Chondrocyte (in vitro differentiated cells): ENCODE data around the gene USP2. TPM values are rescaled to one million over a fixed set of nuclear protein-coding genes. Genes with fewer than 3 reads are reported as not detected.
A peak's percentile ranks its signal among the peaks of the same experiment; 100 is the strongest.

Experiments used
- DNase-seq: peaks from one replicate; pipeline ENCODE4 v3.0.0; 2021; ENCODE audit warnings: mixed read lengths, low spot score
- H3K27ac Mint-ChIP-seq: one replicate; pipeline ENCODE4 v1.8.0; 2021; ENCODE audit warnings: mild to moderate bottlenecking, moderate library complexity, mixed read lengths; ENCODE audit not compliant: unreplicated experiment
- H3K27me3 Mint-ChIP-seq: 2 replicates; pipeline ENCODE4 v1.8.0; 2021; ENCODE audit warnings: low read depth, mixed read lengths
- H3K36me3 Mint-ChIP-seq: 2 replicates; pipeline ENCODE4 v1.8.0; 2021; ENCODE audit warnings: low read depth, mixed read lengths
- H3K4me1 Mint-ChIP-seq: 2 replicates; pipeline ENCODE4 v1.8.0; 2021; ENCODE audit warnings: low read depth, mild to moderate bottlenecking, mixed read lengths
- H3K4me3 Mint-ChIP-seq: one replicate; pipeline ENCODE4 v1.8.0; 2021; ENCODE audit warnings: mild to moderate bottlenecking, moderate library complexity, mixed read lengths; ENCODE audit not compliant: unreplicated experiment
- H3K9me3 Mint-ChIP-seq: 2 replicates; pipeline ENCODE4 v1.8.0; 2021; ENCODE audit warnings: low read depth, mixed read lengths
- CTCF ChIP-seq: fragments of 200-600 bp; sonication (generic); IDR thresholded peaks from 2 replicates; pipeline ENCODE4 v1.5.0; 2021; ENCODE audit warnings: antibody characterized with exemption, mild to moderate bottlenecking, moderate library complexity
- total RNA-seq: library from RNA; stranded (reverse); gene quantifications from 3 replicates; pipeline ENCODE4 v1.2.1, GENCODE V29; 2021

USP2 gene
- total RNA-seq, 1 donor from 2014 or later: 4.1 TPM

- DNase-seq: no peak
- peaks cover 44% of the 10 kb centered on the region for H3K4me1 Mint-ChIP-seq
- H3K36me3 Mint-ChIP-seq: peaks cover 16% of the 10 kb centered on the region
- H3K27ac Mint-ChIP-seq: no peak overlapping the region
- no peaks in the 10 kb centered on the region for H3K27me3 Mint-ChIP-seq
- H3K9me3 Mint-ChIP-seq: peaks cover 11% of the 10 kb centered on the region
- H3K4me3 Mint-ChIP-seq: no peak overlapping the region
- no peak for TF ChIP-seq CTCF
Observed at GRCh38 chr11:119415966-119416365, 34.5 kb upstream of the USP2 start.

GRCh38 chr11:119415517-119415916 lies 34.0 kb upstream of the USP2 start:
- peak overlapping the region; percentile 27 for H3K27ac Mint-ChIP-seq
- no peaks in the 10 kb centered on the region for H3K27me3 Mint-ChIP-seq
- no peak overlapping the region for H3K4me3 Mint-ChIP-seq
- peaks cover 11% of the 10 kb centered on the region for H3K9me3 Mint-ChIP-seq
- peaks cover 40% of the 10 kb centered on the region for H3K4me1 Mint-ChIP-seq
- peaks cover 16% of the 10 kb centered on the region for H3K36me3 Mint-ChIP-seq
- TF ChIP-seq CTCF: no peak
- DNase-seq: no peak

GRCh38 chr11:119414734-119415133 lies 33.2 kb upstream of the USP2 start:
- H3K4me1 Mint-ChIP-seq: peaks cover 32% of the 10 kb centered on the region
- no peak overlapping the region for H3K4me3 Mint-ChIP-seq
- no peaks in the 10 kb centered on the region for H3K27me3 Mint-ChIP-seq
- DNase-seq: no peak
- peaks cover 11% of the 10 kb centered on the region for H3K9me3 Mint-ChIP-seq
- H3K27ac Mint-ChIP-seq: no peak overlapping the region
- peaks cover 12% of the 10 kb centered on the region for H3K36me3 Mint-ChIP-seq
- no peak for TF ChIP-seq CTCF

GRCh38 chr11:119414321-119414720 lies 32.8 kb upstream of the USP2 start:
- no peak for DNase-seq
- TF ChIP-seq CTCF: no peak
- Mint-ChIP-seq H3K27ac (no peak overlapping the region), H3K4me3 (no peak overlapping the region), H3K27me3 (no peaks in the 10 kb centered on the region), H3K4me1 (peaks cover 28% of the 10 kb centered on the region), H3K36me3 (peaks cover 9% of the 10 kb centered on the region), H3K9me3 (peaks cover 11% of the 10 kb centered on the region)

- Mint-ChIP-seq H3K4me3 (no peak overlapping the region), H3K4me1 (peaks cover 5% of the 10 kb centered on the region), H3K27ac (no peak overlapping the region), H3K27me3 (no peaks in the 10 kb centered on the region), H3K36me3 (peaks cover 4% of the 10 kb centered on the region), H3K9me3 (peaks cover 11% of the 10 kb centered on the region)
- no peak for DNase-seq
- no peak for TF ChIP-seq CTCF
Observed at GRCh38 chr11:119412072-119412471, 30.6 kb upstream of the USP2 start.
